Neural progenitor cell (in vitro differentiated cells): ENCODE measurements around the gene MBLAC1. TPM values are rescaled to one million over a fixed set of nuclear protein-coding genes. Genes with fewer than 3 reads are reported as not detected.
A peak's percentile ranks its signal among the peaks of the same experiment; 100 is the strongest.

Experiments used
- DNase-seq: peaks from one replicate; pipeline ENCODE4 v3.0.0-alpha.2; 2016; ENCODE audit warnings: low spot score
- H2AFZ ChIP-seq: fragments of 200-600 bp; sonication (generic); replicated peaks from 2 replicates; pipeline ENCODE4 v1.6.1; 2016; ENCODE audit warnings: antibody characterized with exemption
- H3F3A ChIP-seq: fragments of 200-600 bp; sonication (generic); 2 replicates; pipeline ENCODE4 v1.6.1; 2016; ENCODE audit warnings: antibody characterized with exemption, low read depth
- H3K27ac ChIP-seq: fragments of 200-600 bp; sonication (generic); 2 replicates; pipeline ENCODE4 v1.5.1; 2016; ENCODE audit warnings: mild to moderate bottlenecking
- H3K27me3 ChIP-seq: fragments of 200-600 bp; sonication (generic); 2 replicates; pipeline ENCODE4 v1.6.1; 2016; ENCODE audit warnings: mild to moderate bottlenecking, moderate library complexity
- H3K36me3 ChIP-seq: fragments of 200-600 bp; sonication (generic); 2 replicates; pipeline ENCODE4 v1.5.1; 2016
- H3K4me1 ChIP-seq: fragments of 200-600 bp; sonication (generic); 2 replicates; pipeline ENCODE4 v1.6.1; 2016; ENCODE audit warnings: mixed run types
- H3K4me2 ChIP-seq: fragments of 200-600 bp; sonication (generic); 2 replicates; pipeline ENCODE4 v1.6.1; 2016
- H3K4me3 ChIP-seq: fragments of 200-600 bp; sonication (generic); 2 replicates; pipeline ENCODE4 v1.5.1; 2016
- H3K79me2 ChIP-seq: fragments of 200-600 bp; sonication (generic); 2 replicates; pipeline ENCODE4 v1.6.1; 2016; ENCODE audit warnings: low read depth
- H3K9ac ChIP-seq: fragments of 200-600 bp; sonication (generic); 2 replicates; pipeline ENCODE4 v1.6.1; 2016
- H3K9me3 ChIP-seq: fragments of 200-600 bp; sonication (generic); 2 replicates; pipeline ENCODE4 v1.5.1; 2016; ENCODE audit warnings: low read depth
- H4K20me1 ChIP-seq: fragments of 200-600 bp; sonication (generic); 2 replicates; pipeline ENCODE4 v1.6.1; 2016; ENCODE audit warnings: low read depth
- H3K27ac Mint-ChIP-seq: 3 replicates; pipeline ENCODE4 v1.8.0; 2021; ENCODE audit warnings: mixed read lengths
- H3K27me3 Mint-ChIP-seq: 2 replicates; pipeline ENCODE4 v1.8.0; 2022; ENCODE audit warnings: low read depth, mild to moderate bottlenecking, inconsistent platforms, moderate library complexity, mixed read lengths; ENCODE audit not compliant: insufficient read depth
- H3K36me3 Mint-ChIP-seq: 3 replicates; pipeline ENCODE4 v1.8.0; 2021; ENCODE audit warnings: mixed read lengths
- H3K4me1 Mint-ChIP-seq: 3 replicates; pipeline ENCODE4 v1.8.0; 2021; ENCODE audit warnings: mixed read lengths
- H3K4me3 Mint-ChIP-seq: 3 replicates; pipeline ENCODE4 v1.8.0; 2021; ENCODE audit warnings: mild to moderate bottlenecking, moderate library complexity, mixed read lengths
- H3K9me3 Mint-ChIP-seq: 3 replicates; pipeline ENCODE4 v1.8.0; 2020; ENCODE audit warnings: mixed read lengths
- CTCF ChIP-seq: fragments of 200-600 bp; sonication (generic); IDR thresholded peaks from 2 replicates; pipeline ENCODE4 v1.5.1; 2017; ENCODE audit warnings: antibody characterized with exemption, mild to moderate bottlenecking
- EZH2 ChIP-seq: fragments of 200-600 bp; sonication (generic); IDR thresholded peaks from 2 replicates; pipeline ENCODE4 v1.6.1; 2017; ENCODE audit warnings: antibody characterized with exemption, mild to moderate bottlenecking, moderate library complexity
- EZH2phosphoT487 ChIP-seq: fragments of 200-600 bp; sonication (generic); IDR thresholded peaks from 2 replicates; pipeline ENCODE4 v1.6.1; 2017; ENCODE audit warnings: antibody characterized with exemption
- total RNA-seq: library from RNA; depleted of rRNA; stranded (reverse); fragments of >200 nt; gene quantifications from 2 replicates; pipeline ENCODE4 v1.2.3, GENCODE V29; 2015; ENCODE audit warnings: low replicate concordance

Gene MBLAC1
- total RNA-seq, 1 donor from 2014 or later: 1.6 TPM

GRCh38 chr7:100163871-100164270 is 37.1 kb downstream of the MBLAC1 start:
- no peaks in the 10 kb centered on the region for H3K36me3 Mint-ChIP-seq
- H3K9me3 ChIP-seq: no peaks in the 10 kb centered on the region

GRCh38 chr7:100166317-100166940 is 39.7 kb downstream of the MBLAC1 start:
- Histone ChIP-seq H3K4me3 (no peak overlapping the region), H3K79me2 (no peaks in the 10 kb centered on the region), H3K36me3 (no peaks in the 10 kb centered on the region), H2AFZ (no peak overlapping the region), H3K27ac (no peak overlapping the region), H3K9me3 (no peaks in the 10 kb centered on the region), H4K20me1 (peaks cover 24% of the 10 kb centered on the region), H3K27me3 (peaks cover 32% of the 10 kb centered on the region), H3K9ac (no peak overlapping the region), H3K4me1 (peaks cover 30% of the 10 kb centered on the region), H3F3A (peaks cover 34% of the 10 kb centered on the region), H3K4me2 (no peak overlapping the region)
- H3K27ac Mint-ChIP-seq: peak overlapping the region; percentile 38
- peaks cover 47% of the 10 kb centered on the region for H3K4me1 Mint-ChIP-seq
- peak overlapping the region; percentile 80 for H3K4me3 Mint-ChIP-seq
- peaks cover 3% of the 10 kb centered on the region for H3K36me3 Mint-ChIP-seq
- no peak for TF ChIP-seq EZH2phosphoT487
- no peaks in the 10 kb centered on the region for H3K9me3 Mint-ChIP-seq
- H3K27me3 Mint-ChIP-seq: peaks cover 24% of the 10 kb centered on the region
- no peak for DNase-seq

More at GRCh38 chr7:100163871-100164270, 37.1 kb downstream of the MBLAC1 start:
- H3K4me3 Mint-ChIP-seq: no peak overlapping the region
- peaks cover 34% of the 10 kb centered on the region for H3K4me1 Mint-ChIP-seq
- peaks cover 26% of the 10 kb centered on the region for H3K27me3 Mint-ChIP-seq
- DNase-seq: no peak
- Histone ChIP-seq H4K20me1 (peaks cover under 1% of the 10 kb centered on the region), H3K27ac (no peak overlapping the region), H3K4me3 (no peak overlapping the region), H3K4me2 (no peak overlapping the region), H3K36me3 (no peaks in the 10 kb centered on the region), H3K9ac (no peak overlapping the region), H3F3A (peaks cover 24% of the 10 kb centered on the region), H3K4me1 (peaks cover 19% of the 10 kb centered on the region), H3K27me3 (peaks cover 22% of the 10 kb centered on the region), H2AFZ (no peak overlapping the region), H3K79me2 (no peaks in the 10 kb centered on the region)
- no peak overlapping the region for H3K27ac Mint-ChIP-seq
- TF ChIP-seq EZH2 (no peak), EZH2phosphoT487 (no peak), CTCF (no peak)
- no peaks in the 10 kb centered on the region for H3K9me3 Mint-ChIP-seq

- H3K4me3 Mint-ChIP-seq: peak overlapping the region; percentile 80
- peaks cover 32% of the 10 kb centered on the region for H4K20me1 ChIP-seq
- peak overlapping the region; percentile 78 for H2AFZ ChIP-seq
- TF ChIP-seq EZH2 (no peak), EZH2phosphoT487 (no peak), CTCF (no peak)
- peak overlapping the region; percentile 89 for H3K4me2 ChIP-seq
- peak overlapping the region; percentile 49 for H3K4me3 ChIP-seq
- H3K36me3 Mint-ChIP-seq: peaks cover 3% of the 10 kb centered on the region
- H3K27me3 ChIP-seq: peaks cover 40% of the 10 kb centered on the region
- peaks cover 36% of the 10 kb centered on the region for H3K4me1 ChIP-seq
- H3K27ac Mint-ChIP-seq: peak overlapping the region; percentile 20
- peaks cover 24% of the 10 kb centered on the region for H3K27me3 Mint-ChIP-seq
- H3K27ac ChIP-seq: no peak overlapping the region
- no peak for DNase-seq
- H3K79me2 ChIP-seq: no peaks in the 10 kb centered on the region
- no peaks in the 10 kb centered on the region for H3K9me3 ChIP-seq
- no peaks in the 10 kb centered on the region for H3K9me3 Mint-ChIP-seq
- H3K9ac ChIP-seq: no peak overlapping the region
- no peaks in the 10 kb centered on the region for H3K36me3 ChIP-seq
- peaks cover 39% of the 10 kb centered on the region for H3F3A ChIP-seq
- H3K4me1 Mint-ChIP-seq: peaks cover 49% of the 10 kb centered on the region
These were observed 40.5 kb downstream of the MBLAC1 start for GRCh38 chr7:100166970-100167911.
